HEK293T (cell line): Measurements from ENCODE around the gene UBE2I.

ENCODE experiments used
- BHLHE40 ChIP-seq: fragments of 450-650 bp; IDR thresholded peaks from 2 replicates; pipeline ENCODE4 v1.6.1; 2016; ENCODE audit warnings: mild to moderate bottlenecking, moderate library complexity, borderline replicate concordance
- ELF4 ChIP-seq: fragments of 450-650 bp; IDR thresholded peaks from 2 replicates; pipeline ENCODE4 v1.6.1; 2017; ENCODE audit warnings: antibody characterized with exemption
- FOXA1 ChIP-seq: fragments of 450-650 bp; IDR thresholded peaks from 2 replicates; pipeline ENCODE4 v1.6.1; 2016; ENCODE audit warnings: mild to moderate bottlenecking
- FOXK2 ChIP-seq: fragments of 450-650 bp; IDR thresholded peaks from 2 replicates; pipeline ENCODE4 v1.6.1; 2016; ENCODE audit warnings: mild to moderate bottlenecking
- FOXM1 ChIP-seq: fragments of 450-650 bp; IDR thresholded peaks from 2 replicates; pipeline ENCODE4 v1.6.1; 2017; ENCODE audit warnings: mild to moderate bottlenecking, borderline replicate concordance
- HDGF ChIP-seq: fragments of 450-650 bp; IDR thresholded peaks from 2 replicates; pipeline ENCODE4 v1.6.1; 2017; ENCODE audit warnings: antibody characterized with exemption, borderline replicate concordance
- LEF1 ChIP-seq: fragments of 450-650 bp; IDR thresholded peaks from 2 replicates; pipeline ENCODE4 v1.6.1; 2017; ENCODE audit warnings: mild to moderate bottlenecking, borderline replicate concordance
- NFRKB ChIP-seq: fragments of 450-650 bp; IDR thresholded peaks from 2 replicates; pipeline ENCODE4 v1.6.1; 2016; ENCODE audit warnings: mild to moderate bottlenecking, moderate library complexity
- PKNOX1 ChIP-seq: fragments of 450-650 bp; IDR thresholded peaks from 2 replicates; pipeline ENCODE4 v1.6.1; 2016
- SP1 ChIP-seq: fragments of 450-650 bp; IDR thresholded peaks from 2 replicates; pipeline ENCODE4 v1.6.1; 2017
- SUZ12 ChIP-seq: fragments of 450-650 bp; IDR thresholded peaks from 2 replicates; pipeline ENCODE4 v1.6.1; 2016; ENCODE audit warnings: mild to moderate bottlenecking
- TARDBP ChIP-seq: fragments of 450-650 bp; IDR thresholded peaks from 2 replicates; pipeline ENCODE4 v1.6.1; 2016

- TF ChIP-seq SP1: no peak
- no peak for TF ChIP-seq NFRKB
- TF ChIP-seq SUZ12: no peak
- TF ChIP-seq ELF4: no peak
- TF ChIP-seq BHLHE40: no peak
- no peak for TF ChIP-seq HDGF
- TF ChIP-seq FOXA1: no peak
- no peak for TF ChIP-seq FOXK2
- TF ChIP-seq PKNOX1: no peak
- no peak for TF ChIP-seq LEF1
- TF ChIP-seq TARDBP: no peak
- TF ChIP-seq FOXM1: no peak
Measured at GRCh38 chr16:1283996-1284616, 25.3 kb upstream of the UBE2I start.
